Heart left ventricle (tissue), 16 donors: ENCODE data around the gene EMC9. TPM values are rescaled to one million over a fixed set of nuclear protein-coding genes. Genes with fewer than 3 reads are reported as not detected.

Experiments used
- ATAC-seq, 4 donors: fragments of 200-7000 bp; cut with Tn5 transposase; one replicate each; pipeline ENCODE4 v1.9.1; 2020 to 2022; ENCODE audit warnings: moderate library complexity in 4 of 4, mild to moderate bottlenecking in 3 of 4, moderate number of reproducible peaks in 1 of 4
- DNase-seq, 5 donors: peaks; one replicate each; pipeline ENCODE4 v3.0.0-alpha.2; 2020
- H3K27ac ChIP-seq, 12 donors: fragments of 200-600 bp; sonication (generic) in 4 of 12; one replicate each; pipeline versions ENCODE4 v1.5.0 to v1.8.0; 2016 to 2022; ENCODE audit warnings: mild to moderate bottlenecking in 2 of 12
- H3K27me3 ChIP-seq, 9 donors: fragments of 200-600 bp; sonication (generic) in 2 of 9; one replicate each; pipeline versions ENCODE4 v1.5.1 to v1.8.0; 2016 to 2022; ENCODE audit warnings: mild to moderate bottlenecking in 3 of 9
- H3K36me3 ChIP-seq, 9 donors: fragments of 200-600 bp; sonication (generic) in 2 of 9; one replicate each; pipeline versions ENCODE4 v1.5.0 to v1.8.0; 2018 to 2022; ENCODE audit warnings: mild to moderate bottlenecking in 2 of 9
- H3K4me1 ChIP-seq, 12 donors: fragments of 200-600 bp; sonication (generic) in 4 of 12; one replicate each; pipeline versions ENCODE4 v1.5.0 to v1.8.0; 2016 to 2022; ENCODE audit warnings: mild to moderate bottlenecking in 3 of 12
- H3K4me3 ChIP-seq, 12 donors: fragments of 200-600 bp; sonication (generic) in 4 of 12; one replicate each; pipeline versions ENCODE4 v1.5.0 to v1.8.0; 2017 to 2022; ENCODE audit warnings: mild to moderate bottlenecking in 9 of 12, moderate library complexity in 4 of 12
- H3K9me3 ChIP-seq, 12 donors: fragments of 200-600 bp; sonication (generic) in 4 of 12; one replicate each; pipeline versions ENCODE4 v1.5.0 to v1.8.0; 2016 to 2022; ENCODE audit warnings: mild to moderate bottlenecking in 1 of 12
- POLR2A ChIP-seq, 2 donors: fragments of 450-650 bp; IDR thresholded peaks; one replicate each; pipeline ENCODE4 v1.6.1; 2017; ENCODE audit warnings: antibody characterized with exemption in 2 of 2, mild to moderate bottlenecking in 2 of 2, moderate library complexity in 2 of 2
- WGBS, 4 donors: extraction: QIAGEN DNeasy Blood & Tissue Kit in 2 of 4; methylation state at CpG; one replicate each; pipeline versions ENCODE4 v1.1.5 to v1.1.7; 2013 to 2018; 5-methylcytosine and 5-hydroxymethylcytosine counted together
- intact Hi-C, 10 donors: fragments of 100-400 bp; cut with DNase I; formaldehyde crosslinking; loops; one replicate each; pipeline versions ENCODE4 v1.11.1 to v1.14.2; 2022
- polyA plus RNA-seq, 2 donors: library from polyadenylated mRNA; stranded (reverse); fragments of 200-250 nt; gene quantifications; one replicate each; pipeline ENCODE4 v1.2.3, GENCODE V29; 2013
- total RNA-seq, 9 donors: library from RNA; depleted of rRNA in 2 of 9; stranded (reverse); fragments of >200 nt in 2 of 9; fragmentation: NEBNext Ultra II Directional in 3 of 9; extraction: Animal tissue kit (Norgen Biotek cat#: 25700) in 3 of 9; gene quantifications; one replicate each; pipeline versions ENCODE4 v1.1.0 to v1.2.4, GENCODE V29; 2016 to 2023
- TF ChIP-seq, protein P1 (sequence below), 12 donors: fragments of 200-600 bp; sonication (generic) in 4 of 12; IDR thresholded peaks; one replicate each; pipeline versions ENCODE4 v1.5.0 to v1.8.0; 2018 to 2022; ENCODE audit warnings: antibody characterized with exemption in 12 of 12, mild to moderate bottlenecking in 5 of 12
- donor health status: ischemic (EF 13 %, LVEDD 7.1; RV severe dilation, severe dysfunction).
- donor health status: healthy with polysubstance abuse.
- donor health status: DM: no; HTN: yes; CAD: no.
- donor health status: DM: no; HTN: no; CAD: no.
- donor health status: ischemic (EF 25% LVEDD 6.9; RV normal size, moderate dysfunction).
- donor health status: ischemic (EF 25% LVEDD 5.7; RV mildly dilated, moderate dysfunction).
- donor health status: healthy.
- donor health status: DM: yes; HTN: yes; CAD: no.
- donor health status: ischemic (EF 35%, LVEDD 5.7; RV mildly dilated, moderate dysfunction).
- donor health status: nonischemic (EF 11% LVEDD 7.7; RV severe dilation, severe dysfunction).
- donor health status: DM: yes; HTN: yes; CAD: no.
- donor health status: PGD.
- donor health status: ischemic (EF 29% LVEDD 5.4; RV normal size, mild dysfunction).
- donor health status: nonischemic (EF 23%, LVEDD 6.1; RV moderate dilation, normal function).

Gene EMC9
- total and polyA plus RNA-seq, 11 donors = 9.6 to 30.6 (median 15.2) TPM

- H3K9me3 ChIP-seq = no peaks in the 10 kb centered on the region
- TF ChIP-seq POLR2A (IDR thresholded peaks at IDR 0.05) = no peak
- TF ChIP-seq, protein P1, sequence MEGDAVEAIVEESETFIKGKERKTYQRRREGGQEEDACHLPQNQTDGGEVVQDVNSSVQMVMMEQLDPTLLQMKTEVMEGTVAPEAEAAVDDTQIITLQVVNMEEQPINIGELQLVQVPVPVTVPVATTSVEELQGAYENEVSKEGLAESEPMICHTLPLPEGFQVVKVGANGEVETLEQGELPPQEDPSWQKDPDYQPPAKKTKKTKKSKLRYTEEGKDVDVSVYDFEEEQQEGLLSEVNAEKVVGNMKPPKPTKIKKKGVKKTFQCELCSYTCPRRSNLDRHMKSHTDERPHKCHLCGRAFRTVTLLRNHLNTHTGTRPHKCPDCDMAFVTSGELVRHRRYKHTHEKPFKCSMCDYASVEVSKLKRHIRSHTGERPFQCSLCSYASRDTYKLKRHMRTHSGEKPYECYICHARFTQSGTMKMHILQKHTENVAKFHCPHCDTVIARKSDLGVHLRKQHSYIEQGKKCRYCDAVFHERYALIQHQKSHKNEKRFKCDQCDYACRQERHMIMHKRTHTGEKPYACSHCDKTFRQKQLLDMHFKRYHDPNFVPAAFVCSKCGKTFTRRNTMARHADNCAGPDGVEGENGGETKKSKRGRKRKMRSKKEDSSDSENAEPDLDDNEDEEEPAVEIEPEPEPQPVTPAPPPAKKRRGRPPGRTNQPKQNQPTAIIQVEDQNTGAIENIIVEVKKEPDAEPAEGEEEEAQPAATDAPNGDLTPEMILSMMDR (IDR thresholded peaks at IDR 0.05) = no peak
- peak overlapping the region in 10 of 12 donors; percentile 1 to 58 (median 44) for H3K4me3 ChIP-seq
- no peaks in the 10 kb centered on the region for H3K27me3 ChIP-seq
- 18 to 30% (median 23%) methylated on average over 4 to 7 of the region's 7 CpGs for WGBS, 4 donors
- peaks cover 0 to 41% (median 23%) of the 10 kb centered on the region in 12 donors for H3K4me1 ChIP-seq
- peak; percentile 77 to 87 (median 83) for ATAC-seq
- peaks cover 0 to 4% (median 0%) of the 10 kb centered on the region in 9 donors for H3K36me3 ChIP-seq
- peak; percentile 81 to 91 (median 81) for DNase-seq
- intact Hi-C loops = loop anchor here in 3 of 10 donors (1.0 to 2.0 kb wide), 2 partner anchors 16 to 17 kb away; partner anchors contain the start of genes DCAF11 (in 3 of the 3) and NRL (in 3 of the 3)
- peak overlapping the region; percentile 79 to 99 (median 93) for H3K27ac ChIP-seq
Observed at GRCh38 chr14:24130717-24131548, 10.5 kb downstream of the EMC9 start.

GRCh38 chr14:24130380-24130716 lies 11.0 kb downstream of the EMC9 start, which contains the start of gene FITM1:
Gene FITM1 (plus strand): TSS chr14:24130659. CDS start chr14:24131564, 905 bp downstream.
- no peak for TF ChIP-seq POLR2A (IDR thresholded peaks at IDR 0.05)
- TF ChIP-seq, protein P1 (IDR thresholded peaks at IDR 0.05) = no peak
- 83 to 93% (median 88%) methylated on average over 5 of the region's 5 CpGs for WGBS, 4 donors
- Histone ChIP-seq H3K9me3 (no peaks in the 10 kb centered on the region), H3K4me3 (peak within 1 kb of the TSS in 10 of 12 donors; percentile 1 to 58 (median 44)), H3K27me3 (no peaks in the 10 kb centered on the region), H3K4me1 (peaks cover 0 to 37% (median 21%) of the 10 kb centered on the region in 12 donors), H3K27ac (peak within 1 kb of the TSS; percentile 79 to 99 (median 93)), H3K36me3 (peaks cover 0 to 4% (median 0%) of the 10 kb centered on the region in 9 donors)
- intact Hi-C loops = loop anchor here in 1 of 10 donors (2.0 kb wide), 1 partner anchor 16 kb away; the partner anchor contains the start of genes DCAF11 and NRL
- DNase-seq (no peak), ATAC-seq (no peak)

- no peak for TF ChIP-seq POLR2A (IDR thresholded peaks at IDR 0.05)
- TF ChIP-seq, protein P1 (IDR thresholded peaks at IDR 0.05) = no peak
- intact Hi-C loops = no loop called here
- DNase-seq = no peak
- WGBS, 4 donors = 90 to 97% (median 95%) methylated on average over 8 of the region's 8 CpGs
- H3K27ac ChIP-seq = no peak overlapping the region
- H3K27me3 ChIP-seq = no peaks in the 10 kb centered on the region
- no peak for ATAC-seq
- H3K4me3 ChIP-seq = no peak overlapping the region
- H3K4me1 ChIP-seq = peaks cover 0 to 33% (median 19%) of the 10 kb centered on the region in 12 donors
- no peaks in the 10 kb centered on the region for H3K9me3 ChIP-seq
- peaks cover 0 to 5% (median 0%) of the 10 kb centered on the region in 9 donors for H3K36me3 ChIP-seq
Observed at GRCh38 chr14:24129410-24129998, 11.9 kb downstream of the EMC9 start.

DNA sequence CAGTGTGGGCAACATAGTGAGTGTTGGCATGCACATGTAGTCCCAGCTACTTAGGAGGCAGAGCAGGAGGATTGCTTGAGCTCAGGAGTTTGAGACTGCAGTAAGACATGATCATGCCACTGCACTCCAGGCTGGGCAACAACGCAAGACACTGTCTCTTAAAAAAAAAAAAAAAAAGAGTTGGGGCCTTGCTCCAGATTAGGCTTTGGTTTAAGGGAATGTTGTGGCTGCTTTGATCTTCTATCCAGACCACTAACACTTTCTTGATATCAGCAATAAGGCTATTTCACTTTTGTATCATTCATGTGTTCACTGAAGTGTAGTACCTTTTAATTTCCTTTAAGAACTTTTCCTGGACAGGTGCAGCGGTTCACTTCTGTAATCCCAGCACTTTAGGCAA lies 13.7 kb downstream of the EMC9 start:
- no peak for DNase-seq
- WGBS, 4 donors = 88 to 93% (median 91%) methylated on average over 2 of the region's 2 CpGs
- no peak for ATAC-seq
- Histone ChIP-seq H3K27me3 (no peaks in the 10 kb centered on the region), H3K4me1 (peaks cover 0 to 27% (median 19%) of the 10 kb centered on the region in 12 donors), H3K4me3 (no peak overlapping the region), H3K36me3 (peaks cover 0 to 23% (median 16%) of the 10 kb centered on the region in 9 donors), H3K27ac (no peak overlapping the region), H3K9me3 (no peaks in the 10 kb centered on the region)
- TF ChIP-seq POLR2A (IDR thresholded peaks at IDR 0.05) = no peak
- TF ChIP-seq, protein P1 (IDR thresholded peaks at IDR 0.05) = no peak
- intact Hi-C loops = no loop called here
